Measurements from ENCODE around the gene PTPRM.

- TF ChIP-seq, protein P1, sequence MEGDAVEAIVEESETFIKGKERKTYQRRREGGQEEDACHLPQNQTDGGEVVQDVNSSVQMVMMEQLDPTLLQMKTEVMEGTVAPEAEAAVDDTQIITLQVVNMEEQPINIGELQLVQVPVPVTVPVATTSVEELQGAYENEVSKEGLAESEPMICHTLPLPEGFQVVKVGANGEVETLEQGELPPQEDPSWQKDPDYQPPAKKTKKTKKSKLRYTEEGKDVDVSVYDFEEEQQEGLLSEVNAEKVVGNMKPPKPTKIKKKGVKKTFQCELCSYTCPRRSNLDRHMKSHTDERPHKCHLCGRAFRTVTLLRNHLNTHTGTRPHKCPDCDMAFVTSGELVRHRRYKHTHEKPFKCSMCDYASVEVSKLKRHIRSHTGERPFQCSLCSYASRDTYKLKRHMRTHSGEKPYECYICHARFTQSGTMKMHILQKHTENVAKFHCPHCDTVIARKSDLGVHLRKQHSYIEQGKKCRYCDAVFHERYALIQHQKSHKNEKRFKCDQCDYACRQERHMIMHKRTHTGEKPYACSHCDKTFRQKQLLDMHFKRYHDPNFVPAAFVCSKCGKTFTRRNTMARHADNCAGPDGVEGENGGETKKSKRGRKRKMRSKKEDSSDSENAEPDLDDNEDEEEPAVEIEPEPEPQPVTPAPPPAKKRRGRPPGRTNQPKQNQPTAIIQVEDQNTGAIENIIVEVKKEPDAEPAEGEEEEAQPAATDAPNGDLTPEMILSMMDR (conservative IDR thresholded peaks at IDR 0.05; ENCODE audit: low read depth in 2 of 2), result no peak
- TF ChIP-seq POLR2AphosphoS5 (IDR thresholded peaks at IDR 0.05; ENCODE audit: low read depth) (no peak), EZH2 (IDR thresholded peaks at IDR 0.05; ENCODE audit: low read depth, unreplicated experiment) (no peak), EZH2phosphoT487 (IDR thresholded peaks at IDR 0.05; ENCODE audit: unreplicated experiment) (no peak), CREB1 (CRISPR knock-in tag; IDR thresholded peaks at IDR 0.05; ENCODE audit: low read depth) (no peak), REST (IDR thresholded peaks at IDR 0.05; ENCODE audit: unreplicated experiment) (no peak), ZNF331 (CRISPR knock-in tag; IDR thresholded peaks at IDR 0.05; ENCODE audit: low read depth) (no peak)
These were observed 641.6 kb downstream of the PTPRM start for GRCh38 chr18:8208716-8209115.
